Gastrocnemius medialis (tissue), 4 donors: Measurements from ENCODE around the gene NET1. TPM values are rescaled to one million over a fixed set of nuclear protein-coding genes. Genes with fewer than 3 reads are reported as not detected.

Experiments
- ATAC-seq, 2 donors: fragments of 150-250 bp; one replicate each; pipeline ENCODE4 v1.9.1; 2016
- DNase-seq, 2 donors: peaks; one replicate each; pipeline ENCODE4 v3.0.0-alpha.2; 2019
- H3K27ac ChIP-seq, 4 donors: fragments of 200-600 bp; sonication (generic); 1 replicate in 1 of 4; 2 replicates in 3 of 4; pipeline ENCODE4 v1.5.1; 2016 to 2018; ENCODE audit warnings: mild to moderate bottlenecking in 2 of 4, moderate library complexity in 1 of 4
- H3K27me3 ChIP-seq, 3 donors: fragments of 200-600 bp; sonication (generic) in 2 of 3; 1 replicate in 1 of 3; 2 replicates in 2 of 3; pipeline versions ENCODE4 v1.5.1 to v1.6.0; 2016 to 2019; ENCODE audit warnings: mild to moderate bottlenecking in 1 of 3, moderate library complexity in 1 of 3
- H3K36me3 ChIP-seq, 2 donors: fragments of 200-600 bp; sonication (generic) in 1 of 2; one replicate each; pipeline ENCODE4 v1.5.1; 2017 to 2018
- H3K4me1 ChIP-seq, 2 donors: fragments of 200-600 bp; sonication (generic) in 1 of 2; one replicate each; pipeline ENCODE4 v1.5.1; 2016 to 2017; ENCODE audit warnings: mild to moderate bottlenecking in 2 of 2
- H3K4me3 ChIP-seq, 4 donors: fragments of 200-600 bp; sonication (generic) in 3 of 4; 1 replicate in 1 of 4; 2 replicates in 3 of 4; pipeline ENCODE4 v1.5.1; 2016 to 2019; ENCODE audit warnings: mild to moderate bottlenecking in 2 of 4
- H3K9me3 ChIP-seq, 3 donors: fragments of 200-600 bp; sonication (generic) in 2 of 3; 1 replicate in 1 of 3; 2 replicates in 2 of 3; pipeline ENCODE4 v1.5.1; 2016 to 2019
- CTCF ChIP-seq, 5 experiments: fragments of 450-650 bp in 3 of 5; fragments of 200-600 bp in 2 of 5; sonication (generic) in 2 of 5; IDR thresholded peaks in 4 of 5; conservative IDR thresholded peaks in 1 of 5; 1 replicate in 4 of 5; 2 replicates in 1 of 5; pipeline ENCODE4 v1.5.1; 2016 to 2019; ENCODE audit warnings: antibody characterized with exemption in 5 of 5, mild to moderate bottlenecking in 3 of 5, moderate library complexity in 3 of 5
- POLR2A ChIP-seq, 2 donors: fragments of 450-650 bp; IDR thresholded peaks; one replicate each; pipeline ENCODE4 v1.6.1; 2017; ENCODE audit warnings: antibody characterized with exemption in 2 of 2, mild to moderate bottlenecking in 2 of 2, moderate library complexity in 2 of 2
- in situ Hi-C, 4 donors: fragments of 200-750 bp; cut with MboI; loops; one replicate each; pipeline versions ENCODE4 v1.15.0 to v1.8.0; 2017; ENCODE audit warnings: low sequenced_read_pairs in 4 of 4
- intact Hi-C: fragments of 100-400 bp; cut with DNase I; formaldehyde crosslinking; loops from one replicate; pipeline ENCODE4 v1.15.1; 2023; ENCODE audit warnings: low total_unique reads
- total RNA-seq, 4 donors: library from RNA; depleted of rRNA; stranded (reverse); fragments of >200 nt; gene quantifications; one replicate each; pipeline versions ENCODE4 v1.1.0 to v1.2.3, GENCODE V29; 2016

NET1 gene
- total RNA-seq, 4 donors from 2014 or later, result 19.8 to 76.4 (median 36.3) TPM

- ATAC-seq (peak in 1 of 2 donors; percentile 39), DNase-seq (no peak)
- H3K27me3 ChIP-seq, result no peaks in the 10 kb centered on the region
- H3K27ac ChIP-seq, result no peak overlapping the region
- H3K4me3 ChIP-seq, result no peak overlapping the region
- H3K4me1 ChIP-seq, result no peaks in the 10 kb centered on the region
- in situ Hi-C loops (no loop called here), intact Hi-C loops (no loop called here)
- no peaks in the 10 kb centered on the region for H3K9me3 ChIP-seq
- TF ChIP-seq POLR2A (IDR thresholded peaks at IDR 0.05) (no peak), CTCF (IDR thresholded peaks at IDR 0.05 in 4 of 5, conservative IDR thresholded peaks at IDR 0.05 in 1 of 5) (no peak)
- no peaks in the 10 kb centered on the region for H3K36me3 ChIP-seq
Measured at GRCh38 chr10:5488272-5489161, 76.2 kb downstream of the NET1 start.

- Histone ChIP-seq H3K4me1 (no peaks in the 10 kb centered on the region), H3K36me3 (no peaks in the 10 kb centered on the region), H3K4me3 (no peak overlapping the region), H3K27me3 (no peaks in the 10 kb centered on the region), H3K27ac (no peak overlapping the region), H3K9me3 (no peaks in the 10 kb centered on the region)
- in situ Hi-C loops, result no loop called here
- ATAC-seq (no peak), DNase-seq (no peak)
- TF ChIP-seq CTCF (IDR thresholded peaks at IDR 0.05 in 4 of 5, conservative IDR thresholded peaks at IDR 0.05 in 1 of 5), result no peak
- no peak for TF ChIP-seq POLR2A (IDR thresholded peaks at IDR 0.05)
- intact Hi-C loops, result no loop called here
Measured at GRCh38 chr10:5490032-5490431, 77.7 kb downstream of the NET1 start.

GRCh38 chr10:5490698-5491464 lies 78.5 kb downstream of the NET1 start:
- intact Hi-C loops, result no loop called here
- TF ChIP-seq POLR2A (IDR thresholded peaks at IDR 0.05), result no peak
- no peak for TF ChIP-seq CTCF (IDR thresholded peaks at IDR 0.05 in 4 of 5, conservative IDR thresholded peaks at IDR 0.05 in 1 of 5)

GRCh38 chr10:5491477-5491876 lies 79.1 kb downstream of the NET1 start:
- in situ Hi-C loops (no loop called here), intact Hi-C loops (no loop called here)
- TF ChIP-seq POLR2A (IDR thresholded peaks at IDR 0.05), result no peak
- no peaks in the 10 kb centered on the region for H3K27me3 ChIP-seq
- DNase-seq, result no peak
- H3K4me3 ChIP-seq, result no peak overlapping the region
- H3K27ac ChIP-seq, result no peak overlapping the region
- no peaks in the 10 kb centered on the region for H3K4me1 ChIP-seq
- ATAC-seq, result no peak
- no peaks in the 10 kb centered on the region for H3K9me3 ChIP-seq
- no peaks in the 10 kb centered on the region for H3K36me3 ChIP-seq

More at GRCh38 chr10:5490698-5491464, 78.5 kb downstream of the NET1 start:
- Histone ChIP-seq H3K9me3 (no peaks in the 10 kb centered on the region), H3K27me3 (no peaks in the 10 kb centered on the region), H3K4me3 (no peak overlapping the region), H3K4me1 (no peaks in the 10 kb centered on the region), H3K36me3 (no peaks in the 10 kb centered on the region), H3K27ac (no peak overlapping the region)
- DNase-seq (no peak), ATAC-seq (no peak)
- in situ Hi-C loops, result no loop called here

- Histone ChIP-seq H3K27me3 (no peaks in the 10 kb centered on the region), H3K9me3 (no peaks in the 10 kb centered on the region), H3K27ac (no peak overlapping the region), H3K36me3 (no peaks in the 10 kb centered on the region), H3K4me1 (no peaks in the 10 kb centered on the region), H3K4me3 (no peak overlapping the region)
- in situ Hi-C loops (no loop called here), intact Hi-C loops (no loop called here)
- TF ChIP-seq CTCF (IDR thresholded peaks at IDR 0.05 in 4 of 5, conservative IDR thresholded peaks at IDR 0.05 in 1 of 5) (no peak), POLR2A (IDR thresholded peaks at IDR 0.05) (no peak)
- ATAC-seq (no peak), DNase-seq (no peak)
Measured at GRCh38 chr10:5492322-5492855, 80.0 kb downstream of the NET1 start.
